K562 (cell line): Measurements from ENCODE around the gene OLFML1. TPM values are rescaled to one million over a fixed set of nuclear protein-coding genes. Genes with fewer than 3 reads are reported as not detected.
"Not testable (repeated sequence)": the region's sequence is repeated elsewhere in the genome, so short reads cannot be mapped to it uniquely, and the experiment has no call there.

Experiments used
- ATAC-seq: fragments of 200-7000 bp; cut with Tn5 transposase; 3 replicates; pipeline ENCODE4 v1.9.1; 2020; ENCODE audit warnings: moderate library complexity
- BruUV-seq: library from RNA; stranded (reverse); fragments of 400-500 nt; replicated peaks from 2 replicates; lab custom pipeline; 2021; lab: Mats Ljungman, UMichigan
- CTCF ChIA-PET: fragments of 300-600 bp; formaldehyde crosslinking; extraction: SDS; loops from one replicate; lab custom pipeline; 2021; ENCODE audit warnings: low intra/inter-chr PET ratio; lab: Yijun Ruan, JAX
- POLR2A ChIA-PET: fragments of 300-600, 350-650 bp; sonication (Branson Sonifier 250); formaldehyde crosslinking; extraction: SDS; loops from one replicate; lab custom pipeline; 2021; ENCODE audit warnings: antibody characterized with exemption, inconsistent platforms; lab: Yijun Ruan, JAX
- DNase-seq, 4 experiments: peaks; one replicate each; pipeline versions ENCODE4 v3.0.0 to v3.0.0-alpha.2; 2011 to 2018; ENCODE audit warnings: low spot score in 3 of 4, mixed read lengths in 3 of 4; ENCODE audit errors: extremely low read depth in 1 of 4
- FAIRE-seq: peaks from 2 replicates; lab custom pipeline; 2011; peaks lifted over from hg19 to GRCh38; lab: Jason Lieb, UNC
- H2AFZ ChIP-seq: 2 replicates; pipeline ENCODE4 v1.6.0; 2011; ENCODE audit warnings: low read depth, low read length, control low read depth, inconsistent platforms
- H3K27ac ChIP-seq: fragments of 200-600 bp; 3 replicates; pipeline ENCODE4 v1.8.0; 2011; ENCODE audit warnings: low read depth, mild to moderate bottlenecking, control low read depth, inconsistent platforms, low read length, moderate library complexity, mixed read lengths; ENCODE audit errors: extremely low read depth
- H3K27me3 ChIP-seq, 2 experiments: fragments of 300-600 bp in 1 of 2; 2 replicates in 1 of 2; 3 replicates in 1 of 2; pipeline versions ENCODE4 v1.6.0 to v1.8.0; 2011; ENCODE audit warnings: inconsistent platforms in 2 of 2, low read length in 2 of 2, mild to moderate bottlenecking in 1 of 2, mixed read lengths in 1 of 2, moderate library complexity in 1 of 2; ENCODE audit not compliant: control insufficient read depth in 2 of 2, insufficient read depth in 2 of 2
- H3K36me3 ChIP-seq: fragments of 300-600 bp; 3 replicates; pipeline ENCODE4 v1.8.0; 2011; ENCODE audit warnings: mild to moderate bottlenecking, low read length, inconsistent platforms; ENCODE audit not compliant: control insufficient read depth, insufficient read depth
- H3K4me1 ChIP-seq, 2 experiments: fragments of 200-600 bp in 1 of 2; replicated peaks in 1 of 2; 2 replicates in 1 of 2; 3 replicates in 1 of 2; pipeline versions ENCODE4 v1.5.1 to v1.8.0; 2011; ENCODE audit warnings: inconsistent platforms in 2 of 2, low read length in 2 of 2, mild to moderate bottlenecking in 1 of 2, mixed read lengths in 1 of 2, moderate library complexity in 1 of 2; ENCODE audit not compliant: control insufficient read depth in 2 of 2, insufficient read depth in 2 of 2
- H3K4me2 ChIP-seq: 2 replicates; pipeline ENCODE4 v1.6.1; 2011; ENCODE audit warnings: low read length, control low read depth, inconsistent platforms, mixed read lengths; ENCODE audit not compliant: insufficient read depth
- H3K4me3 ChIP-seq: fragments of 200-600 bp; sonication (generic), shearing (Covaris generic); 2 replicates; pipeline ENCODE4 v1.5.1; 2016; ENCODE audit warnings: control low read depth, inconsistent platforms
- H3K79me2 ChIP-seq: fragments of 200-600 bp; 3 replicates; pipeline ENCODE4 v1.8.0; 2011; ENCODE audit warnings: low read length, inconsistent platforms; ENCODE audit not compliant: control insufficient read depth, insufficient read depth
- H3K9ac ChIP-seq, 2 experiments: 2 replicates each; pipeline versions ENCODE4 v1.6.0 to v1.6.1; 2011; ENCODE audit warnings: low read depth in 2 of 2, low read length in 2 of 2, control low read depth in 1 of 2, inconsistent platforms in 1 of 2, mild to moderate bottlenecking in 1 of 2, mixed read lengths in 1 of 2; ENCODE audit not compliant: insufficient read depth in 1 of 2
- H3K9me1 ChIP-seq: one replicate; pipeline ENCODE4 v1.6.0; 2011; ENCODE audit warnings: inconsistent platforms, mild to moderate bottlenecking, low read length, moderate library complexity; ENCODE audit not compliant: control insufficient read depth, insufficient read depth
- H3K9me3 ChIP-seq: replicated peaks from 2 replicates; pipeline ENCODE4 v1.5.1; 2011; ENCODE audit warnings: low read depth, low read length, inconsistent platforms; ENCODE audit not compliant: control insufficient read depth, insufficient read depth
- H4K20me1 ChIP-seq: replicated peaks from 2 replicates; pipeline ENCODE4 v1.6.1; 2011; ENCODE audit warnings: low read length, inconsistent platforms, mixed read lengths; ENCODE audit not compliant: control insufficient read depth, insufficient read depth
- MITF ChIP-seq: IDR thresholded peaks from 2 replicates; pipeline ENCODE4 v1.6.1; 2014; ENCODE audit warnings: antibody characterized with exemption
- ZC3H4 ChIP-seq: sonication (generic); formaldehyde crosslinking; IDR thresholded peaks from 2 replicates; pipeline ENCODE4 v1.9.0; 2021; ENCODE audit warnings: missing genetic modification reagents, borderline replicate concordance
- WGBS: fragments of 100-300 bp; shearing (Covaris generic); methylation state at CpG from one replicate; pipeline ENCODE4 v1.1.6; 2016; ENCODE audit warnings: low coverage, mixed read lengths; ENCODE audit not compliant: insufficient coverage; ENCODE audit errors: missing lambda C conversion rate; 5-methylcytosine and 5-hydroxymethylcytosine counted together
- in situ Hi-C: fragments of 300-500 bp; cut with MboI; formaldehyde crosslinking; loops from 4 replicates; pipeline ENCODE4 v1.15.0; 2018; ENCODE audit warnings: inconsistent platforms, mixed read lengths
- intact Hi-C: fragments of 100-400 bp; cut with micrococcal nuclease; formaldehyde crosslinking; loops from 2 replicates; pipeline ENCODE4 v1.14.2; 2022
- polyA plus RNA-seq, 8 experiments: library from polyadenylated mRNA; depleted of rRNA in 4 of 8; stranded (reverse) in 5 of 8; unstranded in 3 of 8; fragments of >200 nt; fragmentation: Nextera tagmentation in 2 of 8; fragmentation: Illumina TruSeq in 1 of 8; extraction: Ambion mirVana in 2 of 8; extraction: Trizol in 1 of 8; gene quantifications; 2 replicates each; pipeline versions ENCODE4 v1.2.1 to v1.2.3, GENCODE V29; 2011 to 2014; ENCODE audit warnings: inconsistent platforms in 1 of 8, missing spikeins in 1 of 8
- total RNA-seq, 7 experiments: library from RNA; depleted of rRNA in 6 of 7; stranded (reverse); fragments of >200 nt in 6 of 7; fragmentation: Illumina TruSeq in 2 of 7; extraction: Trizol in 2 of 7; gene quantifications; 2 replicates each; pipeline versions ENCODE4 v1.2.1 to v1.2.3, GENCODE V29; 2011 to 2021; ENCODE audit warnings: low replicate concordance in 1 of 7

The OLFML1 gene
- total and polyA plus RNA-seq, 9 of the 15 experiments (the other 6 are each of a cell fraction or from before 2014, with no cell fraction given), result not detected

DNA sequence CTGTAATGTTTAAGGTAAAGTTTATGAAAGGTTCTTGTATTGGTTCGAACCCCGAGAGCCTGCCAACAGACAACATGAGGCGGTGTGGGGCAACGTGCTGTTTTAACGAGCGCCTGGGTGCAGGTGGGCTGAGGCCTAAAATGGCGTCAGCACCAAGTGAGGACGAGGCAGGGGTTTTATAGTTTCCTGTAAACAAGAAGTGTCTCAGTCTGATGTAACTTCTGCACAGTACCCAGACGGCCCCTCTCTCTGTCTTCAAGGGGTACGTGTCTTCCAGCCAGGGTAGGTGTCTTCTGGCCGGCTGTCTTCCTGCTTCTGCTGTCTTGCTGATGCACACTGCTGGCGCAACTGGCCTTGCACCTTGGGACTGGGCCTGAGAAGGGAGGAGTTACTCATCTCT lies 31.2 kb downstream of the OLFML1 start:
- intact Hi-C loops, result no loop called here
- no peak overlapping the region for H3K27ac ChIP-seq
- ChIA-PET CTCF (no interaction called here), POLR2A (interaction anchor here (0.7 kb wide), 1 partner anchor 23 kb away, joined by 3 read pairs; no protein-coding TSS in a partner anchor)
- no peak overlapping the region for H3K9ac ChIP-seq
- BruUV-seq, result no TSS peak
- H3K9me3 ChIP-seq, result no peaks in the 10 kb centered on the region
- H4K20me1 ChIP-seq, result 0 out of 2 replicates have a peak, but pooled peaks cover 2% of the 10 kb centered on the region
- FAIRE-seq (no peak), ATAC-seq (no peak), DNase-seq (no peak)
- TF ChIP-seq MITF (no peak), ZC3H4 (CRISPR knock-in tag) (no peak)
- peaks cover 4 to 43% of the 10 kb centered on the region in 2 experiments; a peak in 4 of 5 replicates for H3K27me3 ChIP-seq
- peaks cover 0 to 18% of the 10 kb centered on the region in 2 experiments; a peak in 3 of 5 replicates for H3K4me1 ChIP-seq
- H3K79me2 ChIP-seq, result no peaks in the 10 kb centered on the region
- H3K4me2 ChIP-seq, result no peak overlapping the region
- H2AFZ ChIP-seq, result no peak overlapping the region
- in situ Hi-C loops, result no loop called here
- no peaks in the 10 kb centered on the region for H3K36me3 ChIP-seq
- no peak overlapping the region for H3K4me3 ChIP-seq
- WGBS, result 15% methylated on average over 12 of the region's 12 CpGs
- no peaks in the 10 kb centered on the region for H3K9me1 ChIP-seq

DNA sequence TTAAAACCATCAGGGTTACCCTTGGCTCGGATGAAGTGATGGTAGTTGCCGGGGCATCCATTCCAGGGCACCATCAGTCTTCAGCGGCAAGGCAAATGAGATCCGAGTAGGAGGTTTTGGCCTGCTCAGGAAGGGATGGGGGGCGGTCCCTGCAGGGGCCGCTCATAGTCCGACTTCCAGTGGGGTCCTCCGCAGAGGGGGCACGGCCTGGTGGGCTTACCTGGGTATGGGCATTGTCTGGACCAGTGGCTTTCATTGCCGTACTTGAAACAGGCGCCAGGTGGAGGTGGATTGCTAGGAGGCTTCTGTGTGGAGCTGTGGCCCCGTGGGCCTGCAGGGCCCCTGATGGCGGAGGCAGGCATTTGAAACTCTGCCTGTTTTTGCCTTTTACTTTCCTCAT lies 32.4 kb downstream of the OLFML1 start:
- ATAC-seq, H3K4me2 ChIP-seq, H3K9me3 ChIP-seq, H2AFZ ChIP-seq, H3K36me3 ChIP-seq, POLR2A ChIA-PET, in situ Hi-C loops, H3K27ac ChIP-seq, DNase-seq, H3K9me1 ChIP-seq, BruUV-seq, H3K79me2 ChIP-seq, H4K20me1 ChIP-seq, intact Hi-C loops, H3K4me3 ChIP-seq, H3K9ac ChIP-seq, CTCF ChIA-PET, FAIRE-seq: not testable (repeated sequence)
- WGBS, result 15% methylated on average over 13 of the region's 13 CpGs
- Histone ChIP-seq H3K4me1 (peaks cover 0 to 17% of the 10 kb centered on the region in 2 experiments; a peak in 3 of 5 replicates), H3K27me3 (peaks cover 4 to 47% of the 10 kb centered on the region in 2 experiments; a peak in 4 of 5 replicates)
